Calu3 (cell line): ENCODE data around the gene MUC2. TPM values are rescaled to one million over a fixed set of nuclear protein-coding genes. Genes with fewer than 3 reads are reported as not detected.

Experiments used
- BruUV-seq: library from RNA; stranded (reverse); fragments of 400-500 nt; replicated peaks from 2 replicates; lab custom pipeline; 2021; lab: Mats Ljungman, UMichigan
- CTCF ChIA-PET: fragments of 300-600 bp; sonication (Branson Sonifier 250); formaldehyde crosslinking; loops from one replicate; lab custom pipeline; 2022; ENCODE audit warnings: antibody characterized with exemption; lab: Charles Lee
- DNase-seq: peaks from one replicate; pipeline ENCODE4 v3.0.0; 2022
- H3K27ac Mint-ChIP-seq: one replicate; pipeline ENCODE4 v1.8.0; 2022; ENCODE audit warnings: mixed read lengths; ENCODE audit not compliant: unreplicated experiment
- H3K27me3 Mint-ChIP-seq: one replicate; pipeline ENCODE4 v1.8.0; 2022; ENCODE audit warnings: mixed read lengths; ENCODE audit not compliant: unreplicated experiment
- H3K36me3 Mint-ChIP-seq: one replicate; pipeline ENCODE4 v1.8.0; 2022; ENCODE audit warnings: mild to moderate bottlenecking, moderate library complexity, mixed read lengths; ENCODE audit not compliant: insufficient read depth, unreplicated experiment
- H3K4me1 Mint-ChIP-seq: one replicate; pipeline ENCODE4 v1.8.0; 2022; ENCODE audit warnings: mild to moderate bottlenecking, low read depth, mixed read lengths; ENCODE audit not compliant: unreplicated experiment
- H3K4me3 Mint-ChIP-seq: one replicate; pipeline ENCODE4 v1.8.0; 2022; ENCODE audit warnings: mild to moderate bottlenecking, low read depth, moderate library complexity, mixed read lengths; ENCODE audit not compliant: unreplicated experiment
- H3K9me3 Mint-ChIP-seq: one replicate; pipeline ENCODE4 v1.8.0; 2022; ENCODE audit warnings: low read depth, mixed read lengths; ENCODE audit not compliant: unreplicated experiment
- CTCF ChIP-seq: fragments of 200-600 bp; IDR thresholded peaks from one replicate; pipeline ENCODE4 v1.8.0; 2022; ENCODE audit warnings: antibody characterized with exemption; ENCODE audit not compliant: unreplicated experiment
- intact Hi-C: fragments of 100-400 bp; cut with micrococcal nuclease; formaldehyde crosslinking; loops from one replicate; pipeline ENCODE4 v1.10.0; 2022; ENCODE audit not compliant: unreplicated experiment
- total RNA-seq: library from RNA; stranded (reverse); gene quantifications from 2 replicates; pipeline ENCODE4 v1.2.3, GENCODE V29; 2022

MUC2 gene
- total RNA-seq, 1 experiment from 2014 or later = not detected

GRCh38 chr11:1060852-1061616 lies 13.6 kb upstream of the MUC2 start:
- DNase-seq = peak; percentile 88
- Mint-ChIP-seq H3K4me1 (peaks cover 45% of the 10 kb centered on the region), H3K36me3 (peaks cover 5% of the 10 kb centered on the region), H3K27me3 (no peaks in the 10 kb centered on the region), H3K27ac (peak overlapping the region; percentile 78), H3K9me3 (peaks cover 12% of the 10 kb centered on the region), H3K4me3 (no peak overlapping the region)
- CTCF ChIA-PET = interaction anchor here (0.7 kb wide), 1 partner anchor 50 kb away, joined by 3 read pairs; no protein-coding TSS in a partner anchor
- no peak for TF ChIP-seq CTCF
- BruUV-seq = TSS peak; percentile 84
- intact Hi-C loops = no loop called here

GRCh38 chr11:1062075-1062820 lies 12.4 kb upstream of the MUC2 start:
- Mint-ChIP-seq H3K9me3 (peaks cover 12% of the 10 kb centered on the region), H3K27me3 (no peaks in the 10 kb centered on the region), H3K27ac (peak overlapping the region; percentile 58), H3K36me3 (peaks cover 5% of the 10 kb centered on the region), H3K4me1 (peaks cover 45% of the 10 kb centered on the region), H3K4me3 (no peak overlapping the region)
- intact Hi-C loops = no loop called here
- CTCF ChIA-PET = interaction anchor here (0.9 kb wide), 1 partner anchor 11 kb away, joined by 3 read pairs; no protein-coding TSS in a partner anchor
- TF ChIP-seq CTCF = no peak
- BruUV-seq = no TSS peak
- no peak for DNase-seq

DNA sequence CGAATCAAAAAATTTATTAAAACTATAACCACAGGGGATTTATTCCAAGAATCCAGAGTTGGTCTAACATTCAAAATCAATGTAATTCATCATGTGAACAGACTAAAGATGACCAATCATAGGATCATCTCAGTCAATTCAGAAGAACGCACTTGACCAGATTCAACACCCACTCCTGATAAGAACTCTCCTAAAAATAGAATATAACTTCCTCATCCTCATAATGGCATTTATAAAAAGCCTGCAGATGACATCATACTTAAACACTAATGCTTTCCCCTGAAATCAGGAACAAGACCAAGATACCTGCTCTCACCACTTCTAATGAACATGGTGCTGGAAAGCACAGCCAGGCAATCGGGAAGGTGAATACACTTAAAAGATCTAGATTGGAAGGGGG lies 10.5 kb upstream of the MUC2 start:
- H3K27me3 Mint-ChIP-seq = no peaks in the 10 kb centered on the region
- DNase-seq = no peak
- no peak overlapping the region for H3K4me3 Mint-ChIP-seq
- H3K27ac Mint-ChIP-seq = peak overlapping the region; percentile 47
- H3K36me3 Mint-ChIP-seq = peaks cover 5% of the 10 kb centered on the region
- no peak for TF ChIP-seq CTCF
- CTCF ChIA-PET = no interaction called here
- H3K4me1 Mint-ChIP-seq = peaks cover 43% of the 10 kb centered on the region
- BruUV-seq = no TSS peak
- H3K9me3 Mint-ChIP-seq = peaks cover 12% of the 10 kb centered on the region
- intact Hi-C loops = no loop called here

DNA sequence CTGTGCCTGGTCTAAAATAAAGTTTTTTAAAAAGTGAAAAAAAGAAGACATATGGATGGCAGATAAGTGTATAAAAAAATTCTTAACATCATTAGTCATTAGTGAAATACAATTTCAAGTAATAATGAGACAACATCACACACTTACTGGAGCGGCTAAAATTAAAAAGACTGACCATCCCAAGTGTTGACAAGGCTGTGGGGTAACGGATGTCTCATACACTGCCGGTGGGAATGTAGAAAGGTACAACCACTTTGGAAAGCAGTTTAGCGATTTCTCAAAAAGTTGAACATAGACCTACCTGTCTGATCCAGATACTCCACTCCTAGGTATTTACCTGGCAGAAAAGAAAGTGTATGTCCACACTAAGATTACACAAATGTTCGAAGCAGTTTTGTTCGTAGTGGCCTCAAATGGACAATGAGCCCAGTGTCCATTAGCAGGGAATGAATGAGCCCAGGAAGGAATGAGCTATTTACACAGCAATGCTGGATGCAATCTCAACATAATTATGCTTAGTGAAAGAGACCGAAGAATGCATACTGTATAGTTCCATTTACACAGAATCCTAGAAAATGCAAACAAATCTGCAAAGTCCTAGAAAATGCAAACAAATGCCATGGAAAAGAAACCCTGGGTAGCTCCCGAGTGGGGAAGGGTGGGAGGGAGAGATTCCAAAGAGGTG lies 6.7 kb upstream of the MUC2 start:
- intact Hi-C loops = no loop called here
- no peak for DNase-seq
- Mint-ChIP-seq H3K4me3 (no peak overlapping the region), H3K27ac (no peak overlapping the region), H3K27me3 (no peaks in the 10 kb centered on the region), H3K9me3 (peaks cover 3% of the 10 kb centered on the region), H3K36me3 (peaks cover 9% of the 10 kb centered on the region), H3K4me1 (peaks cover 29% of the 10 kb centered on the region)
- TF ChIP-seq CTCF = no peak
- CTCF ChIA-PET = interaction anchor here (0.7 kb wide), 1 partner anchor 60 kb away, joined by 5 read pairs; no protein-coding TSS in a partner anchor
- no TSS peak for BruUV-seq
